ENCODE data around the gene UBE2E2.
A peak's percentile ranks its signal among the peaks of the same experiment; 100 is the strongest.

UBE2E2 gene

DNA sequence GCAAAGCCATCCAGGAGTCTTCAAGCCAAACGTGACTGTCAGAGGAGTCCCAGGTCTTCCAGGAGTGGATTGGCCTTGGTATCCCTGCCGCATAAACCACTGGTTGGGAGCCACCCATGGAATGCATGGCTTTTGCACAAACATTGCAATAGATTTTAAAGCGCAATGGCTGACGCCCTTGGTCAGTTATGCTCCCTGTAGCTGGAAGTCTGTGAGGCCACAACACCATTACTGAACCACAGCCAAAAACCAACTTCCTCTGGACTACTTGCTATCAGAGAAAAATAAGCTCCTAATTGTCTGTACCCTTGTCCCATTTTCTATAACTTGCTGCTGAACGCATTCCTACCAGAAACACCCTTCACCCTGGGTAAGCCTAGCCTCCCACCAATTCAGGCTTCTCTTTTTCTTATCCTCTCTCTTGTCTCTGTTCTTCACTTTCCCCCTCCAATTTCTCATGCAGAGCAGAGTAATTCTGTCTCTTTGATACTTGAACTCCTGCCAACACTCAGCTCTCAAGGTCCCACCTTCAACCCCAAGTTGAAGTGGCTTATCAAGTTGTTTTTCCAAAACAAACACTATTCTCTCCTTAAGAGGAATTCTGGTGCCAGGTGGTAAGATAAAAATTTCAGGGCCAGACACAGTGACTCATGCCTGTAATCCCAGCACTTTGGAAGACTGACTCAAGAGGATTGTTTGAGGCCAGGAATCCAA, 426.2 kb downstream of the UBE2E2 start (continued):
- TF ChIP-seq, protein P1, sequence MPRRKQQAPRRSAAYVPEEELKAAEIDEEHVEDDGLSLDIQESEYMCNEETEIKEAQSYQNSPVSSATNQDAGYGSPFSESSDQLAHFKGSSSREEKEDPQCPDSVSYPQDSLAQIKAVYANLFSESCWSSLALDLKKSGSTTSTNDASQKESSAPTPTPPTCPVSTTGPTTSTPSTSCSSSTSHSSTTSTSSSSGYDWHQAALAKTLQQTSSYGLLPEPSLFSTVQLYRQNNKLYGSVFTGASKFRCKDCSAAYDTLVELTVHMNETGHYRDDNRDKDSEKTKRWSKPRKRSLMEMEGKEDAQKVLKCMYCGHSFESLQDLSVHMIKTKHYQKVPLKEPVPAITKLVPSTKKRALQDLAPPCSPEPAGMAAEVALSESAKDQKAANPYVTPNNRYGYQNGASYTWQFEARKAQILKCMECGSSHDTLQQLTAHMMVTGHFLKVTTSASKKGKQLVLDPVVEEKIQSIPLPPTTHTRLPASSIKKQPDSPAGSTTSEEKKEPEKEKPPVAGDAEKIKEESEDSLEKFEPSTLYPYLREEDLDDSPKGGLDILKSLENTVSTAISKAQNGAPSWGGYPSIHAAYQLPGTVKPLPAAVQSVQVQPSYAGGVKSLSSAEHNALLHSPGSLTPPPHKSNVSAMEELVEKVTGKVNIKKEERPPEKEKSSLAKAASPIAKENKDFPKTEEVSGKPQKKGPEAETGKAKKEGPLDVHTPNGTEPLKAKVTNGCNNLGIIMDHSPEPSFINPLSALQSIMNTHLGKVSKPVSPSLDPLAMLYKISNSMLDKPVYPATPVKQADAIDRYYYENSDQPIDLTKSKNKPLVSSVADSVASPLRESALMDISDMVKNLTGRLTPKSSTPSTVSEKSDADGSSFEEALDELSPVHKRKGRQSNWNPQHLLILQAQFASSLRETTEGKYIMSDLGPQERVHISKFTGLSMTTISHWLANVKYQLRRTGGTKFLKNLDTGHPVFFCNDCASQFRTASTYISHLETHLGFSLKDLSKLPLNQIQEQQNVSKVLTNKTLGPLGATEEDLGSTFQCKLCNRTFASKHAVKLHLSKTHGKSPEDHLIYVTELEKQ (tag by site-specific recombination; IDR thresholded peaks at IDR 0.05; ENCODE audit: borderline replicate concordance): peak; percentile 66; the same call in 1 of the 2 replicates
- TF ChIP-seq SETDB1 (IDR thresholded peaks at IDR 0.05; ENCODE audit: insufficient read length, low read length): peak; percentile 55
- TF ChIP-seq, protein P2, sequence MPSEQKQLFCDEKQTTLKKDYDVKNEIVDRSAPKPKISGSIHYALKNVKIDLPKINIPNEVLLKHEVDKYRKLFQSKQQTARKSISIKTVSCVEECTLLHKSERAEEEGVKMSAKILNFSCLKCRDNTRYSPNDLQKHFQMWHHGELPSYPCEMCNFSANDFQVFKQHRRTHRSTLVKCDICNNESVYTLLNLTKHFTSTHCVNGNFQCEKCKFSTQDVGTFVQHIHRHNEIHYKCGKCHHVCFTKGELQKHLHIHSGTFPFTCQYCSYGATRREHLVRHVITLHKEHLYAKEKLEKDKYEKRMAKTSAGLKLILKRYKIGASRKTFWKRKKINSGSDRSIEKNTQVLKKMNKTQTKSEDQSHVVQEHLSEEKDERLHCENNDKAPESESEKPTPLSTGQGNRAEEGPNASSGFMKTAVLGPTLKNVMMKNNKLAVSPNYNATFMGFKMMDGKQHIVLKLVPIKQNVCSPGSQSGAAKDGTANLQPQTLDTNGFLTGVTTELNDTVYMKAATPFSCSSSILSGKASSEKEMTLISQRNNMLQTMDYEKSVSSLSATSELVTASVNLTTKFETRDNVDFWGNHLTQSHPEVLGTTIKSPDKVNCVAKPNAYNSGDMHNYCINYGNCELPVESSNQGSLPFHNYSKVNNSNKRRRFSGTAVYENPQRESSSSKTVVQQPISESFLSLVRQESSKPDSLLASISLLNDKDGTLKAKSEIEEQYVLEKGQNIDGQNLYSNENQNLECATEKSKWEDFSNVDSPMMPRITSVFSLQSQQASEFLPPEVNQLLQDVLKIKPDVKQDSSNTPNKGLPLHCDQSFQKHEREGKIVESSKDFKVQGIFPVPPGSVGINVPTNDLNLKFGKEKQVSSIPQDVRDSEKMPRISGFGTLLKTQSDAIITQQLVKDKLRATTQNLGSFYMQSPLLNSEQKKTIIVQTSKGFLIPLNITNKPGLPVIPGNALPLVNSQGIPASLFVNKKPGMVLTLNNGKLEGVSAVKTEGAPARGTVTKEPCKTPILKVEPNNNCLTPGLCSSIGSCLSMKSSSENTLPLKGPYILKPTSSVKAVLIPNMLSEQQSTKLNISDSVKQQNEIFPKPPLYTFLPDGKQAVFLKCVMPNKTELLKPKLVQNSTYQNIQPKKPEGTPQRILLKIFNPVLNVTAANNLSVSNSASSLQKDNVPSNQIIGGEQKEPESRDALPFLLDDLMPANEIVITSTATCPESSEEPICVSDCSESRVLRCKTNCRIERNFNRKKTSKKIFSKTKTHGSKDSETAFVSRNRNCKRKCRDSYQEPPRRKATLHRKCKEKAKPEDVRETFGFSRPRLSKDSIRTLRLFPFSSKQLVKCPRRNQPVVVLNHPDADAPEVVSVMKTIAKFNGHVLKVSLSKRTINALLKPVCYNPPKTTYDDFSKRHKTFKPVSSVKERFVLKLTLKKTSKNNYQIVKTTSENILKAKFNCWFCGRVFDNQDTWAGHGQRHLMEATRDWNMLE (tag by site-specific recombination; conservative IDR thresholded peaks at IDR 0.05; ENCODE audit: low read depth): peak; percentile 47
- TF ChIP-seq, protein P3, sequence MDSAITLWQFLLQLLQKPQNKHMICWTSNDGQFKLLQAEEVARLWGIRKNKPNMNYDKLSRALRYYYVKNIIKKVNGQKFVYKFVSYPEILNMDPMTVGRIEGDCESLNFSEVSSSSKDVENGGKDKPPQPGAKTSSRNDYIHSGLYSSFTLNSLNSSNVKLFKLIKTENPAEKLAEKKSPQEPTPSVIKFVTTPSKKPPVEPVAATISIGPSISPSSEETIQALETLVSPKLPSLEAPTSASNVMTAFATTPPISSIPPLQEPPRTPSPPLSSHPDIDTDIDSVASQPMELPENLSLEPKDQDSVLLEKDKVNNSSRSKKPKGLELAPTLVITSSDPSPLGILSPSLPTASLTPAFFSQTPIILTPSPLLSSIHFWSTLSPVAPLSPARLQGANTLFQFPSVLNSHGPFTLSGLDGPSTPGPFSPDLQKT (IDR thresholded peaks at IDR 0.05; ENCODE audit: borderline replicate concordance, low read depth, low read length): no peak
- TF ChIP-seq, protein P4, sequence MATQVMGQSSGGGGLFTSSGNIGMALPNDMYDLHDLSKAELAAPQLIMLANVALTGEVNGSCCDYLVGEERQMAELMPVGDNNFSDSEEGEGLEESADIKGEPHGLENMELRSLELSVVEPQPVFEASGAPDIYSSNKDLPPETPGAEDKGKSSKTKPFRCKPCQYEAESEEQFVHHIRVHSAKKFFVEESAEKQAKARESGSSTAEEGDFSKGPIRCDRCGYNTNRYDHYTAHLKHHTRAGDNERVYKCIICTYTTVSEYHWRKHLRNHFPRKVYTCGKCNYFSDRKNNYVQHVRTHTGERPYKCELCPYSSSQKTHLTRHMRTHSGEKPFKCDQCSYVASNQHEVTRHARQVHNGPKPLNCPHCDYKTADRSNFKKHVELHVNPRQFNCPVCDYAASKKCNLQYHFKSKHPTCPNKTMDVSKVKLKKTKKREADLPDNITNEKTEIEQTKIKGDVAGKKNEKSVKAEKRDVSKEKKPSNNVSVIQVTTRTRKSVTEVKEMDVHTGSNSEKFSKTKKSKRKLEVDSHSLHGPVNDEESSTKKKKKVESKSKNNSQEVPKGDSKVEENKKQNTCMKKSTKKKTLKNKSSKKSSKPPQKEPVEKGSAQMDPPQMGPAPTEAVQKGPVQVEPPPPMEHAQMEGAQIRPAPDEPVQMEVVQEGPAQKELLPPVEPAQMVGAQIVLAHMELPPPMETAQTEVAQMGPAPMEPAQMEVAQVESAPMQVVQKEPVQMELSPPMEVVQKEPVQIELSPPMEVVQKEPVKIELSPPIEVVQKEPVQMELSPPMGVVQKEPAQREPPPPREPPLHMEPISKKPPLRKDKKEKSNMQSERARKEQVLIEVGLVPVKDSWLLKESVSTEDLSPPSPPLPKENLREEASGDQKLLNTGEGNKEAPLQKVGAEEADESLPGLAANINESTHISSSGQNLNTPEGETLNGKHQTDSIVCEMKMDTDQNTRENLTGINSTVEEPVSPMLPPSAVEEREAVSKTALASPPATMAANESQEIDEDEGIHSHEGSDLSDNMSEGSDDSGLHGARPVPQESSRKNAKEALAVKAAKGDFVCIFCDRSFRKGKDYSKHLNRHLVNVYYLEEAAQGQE (tag by site-specific recombination; IDR thresholded peaks at IDR 0.05): no peak; the same call in 1 of the 2 replicates
- TF ChIP-seq, protein P5, sequence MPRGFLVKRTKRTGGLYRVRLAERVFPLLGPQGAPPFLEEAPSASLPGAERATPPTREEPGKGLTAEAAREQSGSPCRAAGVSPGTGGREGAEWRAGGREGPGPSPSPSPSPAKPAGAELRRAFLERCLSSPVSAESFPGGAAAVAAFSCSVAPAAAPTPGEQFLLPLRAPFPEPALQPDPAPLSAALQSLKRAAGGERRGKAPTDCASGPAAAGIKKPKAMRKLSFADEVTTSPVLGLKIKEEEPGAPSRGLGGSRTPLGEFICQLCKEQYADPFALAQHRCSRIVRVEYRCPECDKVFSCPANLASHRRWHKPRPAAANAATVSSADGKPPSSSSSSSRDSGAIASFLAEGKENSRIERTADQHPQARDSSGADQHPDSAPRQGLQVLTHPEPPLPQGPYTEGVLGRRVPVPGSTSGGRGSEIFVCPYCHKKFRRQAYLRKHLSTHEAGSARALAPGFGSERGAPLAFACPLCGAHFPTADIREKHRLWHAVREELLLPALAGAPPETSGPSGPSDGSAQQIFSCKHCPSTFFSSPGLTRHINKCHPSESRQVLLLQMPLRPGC (tag by site-specific recombination; IDR thresholded peaks at IDR 0.05): peak; percentile 66
- TF ChIP-seq ZNF433 (tag by site-specific recombination; IDR thresholded peaks at IDR 0.05; ENCODE audit: low read depth): no peak
- TF ChIP-seq ZNF48 (tag by site-specific recombination; IDR thresholded peaks at IDR 0.05): no peak
- TF ChIP-seq, protein P6, sequence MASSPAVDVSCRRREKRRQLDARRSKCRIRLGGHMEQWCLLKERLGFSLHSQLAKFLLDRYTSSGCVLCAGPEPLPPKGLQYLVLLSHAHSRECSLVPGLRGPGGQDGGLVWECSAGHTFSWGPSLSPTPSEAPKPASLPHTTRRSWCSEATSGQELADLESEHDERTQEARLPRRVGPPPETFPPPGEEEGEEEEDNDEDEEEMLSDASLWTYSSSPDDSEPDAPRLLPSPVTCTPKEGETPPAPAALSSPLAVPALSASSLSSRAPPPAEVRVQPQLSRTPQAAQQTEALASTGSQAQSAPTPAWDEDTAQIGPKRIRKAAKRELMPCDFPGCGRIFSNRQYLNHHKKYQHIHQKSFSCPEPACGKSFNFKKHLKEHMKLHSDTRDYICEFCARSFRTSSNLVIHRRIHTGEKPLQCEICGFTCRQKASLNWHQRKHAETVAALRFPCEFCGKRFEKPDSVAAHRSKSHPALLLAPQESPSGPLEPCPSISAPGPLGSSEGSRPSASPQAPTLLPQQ (tag by site-specific recombination; IDR thresholded peaks at IDR 0.05): peak; percentile 79
- TF ChIP-seq, protein P7, sequence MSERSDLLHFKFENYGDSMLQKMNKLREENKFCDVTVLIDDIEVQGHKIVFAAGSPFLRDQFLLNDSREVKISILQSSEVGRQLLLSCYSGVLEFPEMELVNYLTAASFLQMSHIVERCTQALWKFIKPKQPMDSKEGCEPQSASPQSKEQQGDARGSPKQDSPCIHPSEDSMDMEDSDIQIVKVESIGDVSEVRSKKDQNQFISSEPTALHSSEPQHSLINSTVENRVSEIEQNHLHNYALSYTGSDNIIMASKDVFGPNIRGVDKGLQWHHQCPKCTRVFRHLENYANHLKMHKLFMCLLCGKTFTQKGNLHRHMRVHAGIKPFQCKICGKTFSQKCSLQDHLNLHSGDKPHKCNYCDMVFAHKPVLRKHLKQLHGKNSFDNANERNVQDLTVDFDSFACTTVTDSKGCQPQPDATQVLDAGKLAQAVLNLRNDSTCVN (tag by site-specific recombination; optimal IDR thresholded peaks at IDR 0.05): no peak
- no peak for TF ChIP-seq ZNF223 (tag by site-specific recombination; IDR thresholded peaks at IDR 0.05)
- TF ChIP-seq TRIM28 (IDR thresholded peaks at IDR 0.05; ENCODE audit: borderline replicate concordance, low read length): peak; percentile 83
- TF ChIP-seq ZNF701 (tag by site-specific recombination; IDR thresholded peaks at IDR 0.05): no peak
- TF ChIP-seq, protein P8, sequence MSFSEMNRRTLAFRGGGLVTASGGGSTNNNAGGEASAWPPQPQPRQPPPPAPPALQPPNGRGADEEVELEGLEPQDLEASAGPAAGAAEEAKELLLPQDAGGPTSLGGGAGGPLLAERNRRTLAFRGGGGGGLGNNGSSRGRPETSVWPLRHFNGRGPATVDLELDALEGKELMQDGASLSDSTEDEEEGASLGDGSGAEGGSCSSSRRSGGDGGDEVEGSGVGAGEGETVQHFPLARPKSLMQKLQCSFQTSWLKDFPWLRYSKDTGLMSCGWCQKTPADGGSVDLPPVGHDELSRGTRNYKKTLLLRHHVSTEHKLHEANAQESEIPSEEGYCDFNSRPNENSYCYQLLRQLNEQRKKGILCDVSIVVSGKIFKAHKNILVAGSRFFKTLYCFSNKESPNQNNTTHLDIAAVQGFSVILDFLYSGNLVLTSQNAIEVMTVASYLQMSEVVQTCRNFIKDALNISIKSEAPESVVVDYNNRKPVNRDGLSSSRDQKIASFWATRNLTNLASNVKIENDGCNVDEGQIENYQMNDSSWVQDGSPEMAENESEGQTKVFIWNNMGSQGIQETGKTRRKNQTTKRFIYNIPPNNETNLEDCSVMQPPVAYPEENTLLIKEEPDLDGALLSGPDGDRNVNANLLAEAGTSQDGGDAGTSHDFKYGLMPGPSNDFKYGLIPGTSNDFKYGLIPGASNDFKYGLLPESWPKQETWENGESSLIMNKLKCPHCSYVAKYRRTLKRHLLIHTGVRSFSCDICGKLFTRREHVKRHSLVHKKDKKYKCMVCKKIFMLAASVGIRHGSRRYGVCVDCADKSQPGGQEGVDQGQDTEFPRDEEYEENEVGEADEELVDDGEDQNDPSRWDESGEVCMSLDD (tag by site-specific recombination; IDR thresholded peaks at IDR 0.05): 0 out of 2 replicates have a peak, but pooled peaks have one; percentile 19
- TF ChIP-seq ZNF624 (tag by site-specific recombination; IDR thresholded peaks at IDR 0.05): no peak
- TF ChIP-seq ZNF174 (tag by site-specific recombination; IDR thresholded peaks at IDR 0.05): no peak
- TF ChIP-seq ZBTB7A (tag by site-specific recombination; IDR thresholded peaks at IDR 0.05; ENCODE audit: low read depth): no peak

Data from HEK293 (cell line).